HG03558 (cell line): Measurements from ENCODE around the gene NIPA2.

ENCODE experiments used
- ATAC-seq: cut with Tn5 transposase; IDR thresholded peaks from one replicate; pipeline ENCODE4 v1.9.1; 2021; ENCODE audit warnings: moderate number of reproducible peaks; ENCODE audit not compliant: unreplicated experiment; ENCODE audit errors: extremely low read depth

Gene NIPA2

GRCh38 chr15:22827125-22827524 lies 11.3 kb upstream of the NIPA2 start:
- ATAC-seq: no peak

- ATAC-seq: no peak
These were observed 7.0 kb upstream of the NIPA2 start for GRCh38 chr15:22831473-22831872.

- no peak for ATAC-seq
These were observed 705 bp downstream of the NIPA2 start for GRCh38 chr15:22839046-22839695.

DNA sequence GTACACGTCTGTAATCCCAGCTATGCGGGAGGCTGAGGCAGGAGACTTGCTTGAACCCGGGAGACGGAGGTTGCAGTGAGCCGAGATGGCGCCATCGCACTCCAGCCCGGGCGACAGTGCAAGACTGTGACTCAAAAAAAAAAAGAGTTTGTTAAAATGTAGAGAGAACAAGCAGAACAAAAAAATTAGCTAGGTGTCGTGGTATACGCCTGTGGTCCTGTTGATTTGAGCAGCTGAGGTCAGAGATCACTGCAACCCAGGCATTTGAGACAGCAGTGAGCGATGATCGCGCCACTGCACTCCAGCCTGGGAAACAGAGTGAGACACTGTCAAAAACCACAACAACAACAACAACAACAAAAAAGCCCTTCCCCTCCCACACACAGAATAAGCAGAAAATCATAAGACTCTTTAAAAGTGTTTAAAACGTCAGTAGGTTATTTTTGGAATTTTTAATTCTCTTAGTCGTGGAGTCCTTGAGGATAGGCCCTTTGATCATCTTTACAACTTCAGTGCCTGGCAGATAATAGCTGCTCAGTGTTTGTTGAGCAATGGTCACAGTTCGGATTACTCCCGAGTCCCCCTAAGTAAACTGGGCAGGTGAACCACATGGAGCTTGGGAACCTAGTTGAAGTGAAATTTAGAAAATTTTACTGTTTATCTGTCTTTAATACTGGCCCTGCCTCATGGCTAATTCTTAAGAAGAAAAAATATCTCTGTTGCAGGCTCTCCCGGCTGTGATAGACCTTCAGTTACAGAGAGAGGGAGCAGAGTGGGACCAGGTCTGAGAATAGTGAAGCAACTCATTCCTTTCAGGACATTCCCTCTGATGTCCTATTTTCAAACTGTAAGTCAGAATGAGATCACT lies 6.2 kb downstream of the NIPA2 start:
- ATAC-seq: no peak

- no peak for ATAC-seq
These were observed 6.9 kb downstream of the NIPA2 start for GRCh38 chr15:22845289-22845900.

- no peak for ATAC-seq
These were observed 7.6 kb downstream of the NIPA2 start for GRCh38 chr15:22846073-22846472.

DNA sequence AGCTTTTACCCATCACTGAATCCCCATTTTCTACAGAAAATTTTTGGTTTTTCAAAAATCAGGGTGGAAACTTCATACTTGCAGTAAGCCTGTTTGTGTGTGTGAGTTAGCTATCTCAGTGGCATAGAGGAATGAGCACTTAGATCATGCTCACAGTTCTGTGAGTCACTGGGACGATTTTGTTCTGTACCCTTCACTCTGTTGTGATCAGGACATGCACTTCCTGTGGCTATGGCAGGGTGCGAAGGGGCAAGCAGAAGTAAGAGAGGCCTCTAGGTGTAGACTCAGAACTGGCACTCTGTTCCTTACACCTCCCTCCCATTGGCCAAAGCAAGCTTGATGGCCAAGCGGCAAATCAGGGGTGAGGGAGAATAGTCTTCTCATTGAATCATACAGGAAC lies 11.6 kb downstream of the NIPA2 start:
- no peak for ATAC-seq

DNA sequence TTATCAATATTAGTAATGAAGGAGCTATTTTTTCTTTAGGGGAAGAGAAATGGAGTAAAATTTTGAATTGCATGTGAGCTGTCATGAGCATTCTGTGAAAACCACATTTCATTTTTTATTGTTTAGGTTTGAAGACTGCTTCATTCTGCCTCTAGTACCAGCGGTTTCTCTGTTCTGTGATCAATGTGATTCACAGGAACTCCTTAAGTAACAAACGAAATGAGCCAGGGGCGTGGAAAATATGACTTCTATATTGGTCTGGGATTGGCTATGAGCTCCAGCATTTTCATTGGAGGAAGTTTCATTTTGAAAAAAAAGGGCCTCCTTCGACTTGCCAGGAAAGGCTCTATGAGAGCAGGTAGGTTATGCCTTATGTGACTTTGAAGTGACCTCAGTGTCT lies 13.0 kb downstream of the NIPA2 start:
- ATAC-seq: no peak

DNA sequence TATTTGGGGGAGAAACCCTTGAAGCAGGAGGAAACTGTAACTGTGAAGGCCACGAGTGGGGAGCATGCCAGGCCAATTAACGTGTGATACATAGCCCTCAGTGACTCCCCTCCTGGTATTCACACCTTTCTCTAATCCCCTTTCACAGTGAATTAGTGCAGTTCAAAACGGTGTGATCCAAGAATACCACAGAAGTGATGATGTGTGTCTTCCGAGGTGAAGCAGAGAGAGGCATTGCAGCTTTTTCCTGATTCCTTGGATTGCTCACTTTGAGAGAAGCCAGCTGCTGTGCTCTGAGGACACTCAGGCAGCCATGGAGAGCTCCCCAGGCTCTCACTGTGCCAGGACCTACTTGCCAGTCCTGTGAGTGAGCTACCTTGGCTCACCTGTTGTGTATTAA lies 17.3 kb downstream of the NIPA2 start:
- ATAC-seq: no peak

GRCh38 chr15:22856659-22857058 lies 18.2 kb downstream of the NIPA2 start:
- ATAC-seq: no peak

DNA sequence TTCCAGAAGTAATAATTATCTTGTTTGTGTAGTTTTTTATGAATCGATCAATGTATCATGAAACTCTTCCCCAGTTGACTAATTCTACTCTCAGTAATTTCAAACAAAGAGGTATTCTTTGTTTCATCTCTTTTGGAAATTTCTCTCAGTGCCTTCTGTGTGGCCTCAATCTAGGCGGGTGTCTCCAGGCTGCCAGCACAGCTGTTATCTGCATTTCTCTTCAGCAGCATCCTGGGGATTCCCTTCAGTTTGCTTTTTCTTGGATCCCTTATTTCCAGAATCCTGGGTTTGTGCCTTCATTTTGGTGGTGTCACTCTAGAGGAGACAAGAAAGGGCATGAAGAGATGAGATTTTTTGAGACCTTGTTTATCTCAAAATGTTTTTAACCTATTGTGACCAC lies 22.7 kb downstream of the NIPA2 start:
- ATAC-seq: no peak

DNA sequence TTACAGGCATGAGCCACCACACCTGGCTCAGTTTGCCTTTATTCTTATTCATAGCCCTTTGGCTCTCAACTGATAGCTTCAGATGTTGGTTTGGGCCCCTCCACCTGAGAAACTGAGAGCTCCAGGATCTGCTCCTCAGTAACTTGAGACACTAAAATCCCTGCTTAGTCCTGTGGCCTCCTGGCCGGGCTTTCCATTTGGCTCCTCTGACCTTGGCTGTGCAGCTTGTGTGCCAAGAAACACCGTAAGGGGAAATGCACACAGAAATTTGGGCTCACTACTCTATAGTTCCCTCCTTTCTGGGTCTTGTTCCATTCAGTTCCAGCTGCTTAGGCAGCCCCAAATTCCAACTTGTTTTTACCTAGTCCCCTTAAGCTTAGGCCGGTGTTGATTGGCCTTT lies 24.9 kb downstream of the NIPA2 start:
- ATAC-seq: no peak

GRCh38 chr15:22866079-22866478 lies 27.6 kb downstream of the NIPA2 start:
- ATAC-seq: no peak

DNA sequence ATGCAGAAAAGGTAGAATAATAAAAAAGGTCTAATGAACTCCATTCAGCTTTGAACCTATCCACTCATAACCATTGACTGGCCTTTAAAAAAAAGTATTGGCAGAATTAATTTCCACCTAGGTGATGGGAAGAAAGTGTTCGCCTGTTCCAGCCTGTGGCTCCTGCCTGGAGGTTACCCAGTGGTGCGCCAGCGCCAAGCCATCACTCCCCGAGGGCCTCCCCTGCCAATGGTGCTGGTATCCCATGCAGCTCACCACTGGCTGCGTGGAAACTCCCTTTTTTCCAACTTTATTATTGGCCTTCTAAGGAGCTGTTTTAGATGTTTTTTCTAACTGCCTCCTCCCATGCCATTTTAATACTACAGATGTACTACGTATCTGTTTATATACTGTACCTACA lies 29.4 kb downstream of the NIPA2 start:
- ATAC-seq: no peak

- no peak for ATAC-seq
These were observed 30.0 kb downstream of the NIPA2 start for GRCh38 chr15:22868495-22868894.

DNA sequence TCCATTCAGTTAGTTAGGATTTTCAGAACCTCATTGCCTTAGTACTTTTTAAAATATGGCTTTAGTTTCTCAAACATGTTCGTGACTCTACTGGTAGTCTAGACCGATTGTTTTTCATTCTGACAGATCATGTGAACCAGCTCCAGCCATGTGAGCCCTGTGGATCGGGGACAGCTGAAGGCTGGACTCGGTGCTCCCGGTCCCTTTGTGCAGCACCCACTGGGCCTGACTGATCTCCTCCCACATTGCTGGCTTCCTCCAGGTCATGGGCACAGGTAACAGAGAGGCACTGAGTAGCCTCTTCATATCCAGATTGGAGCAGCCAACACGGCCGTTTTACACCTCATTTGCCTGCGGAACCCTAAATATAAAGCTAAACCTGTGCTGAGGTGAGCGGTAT lies 30.5 kb downstream of the NIPA2 start:
- ATAC-seq: no peak

DNA sequence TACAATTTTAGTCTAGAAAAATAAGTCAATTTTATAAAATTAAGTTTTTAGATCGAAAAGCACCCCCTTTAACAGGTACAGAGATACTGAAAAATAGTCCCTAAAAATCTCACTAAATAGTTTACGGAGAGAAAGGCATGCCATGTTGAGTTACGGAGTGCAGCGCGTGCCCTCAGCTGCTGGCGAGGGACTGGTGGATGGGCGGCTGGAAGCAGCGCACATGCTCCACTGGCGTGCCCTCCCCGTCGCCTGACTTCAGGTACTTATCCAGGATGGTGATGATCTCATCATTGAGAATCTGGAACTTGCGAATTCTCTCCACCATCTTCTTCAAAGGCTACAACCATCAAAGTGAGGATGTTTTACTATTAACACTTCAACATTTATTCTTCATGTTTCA lies 31.4 kb downstream of the NIPA2 start:
- no peak for ATAC-seq

- ATAC-seq: no peak
These were observed 32.4 kb downstream of the NIPA2 start for GRCh38 chr15:22870865-22871264.

DNA sequence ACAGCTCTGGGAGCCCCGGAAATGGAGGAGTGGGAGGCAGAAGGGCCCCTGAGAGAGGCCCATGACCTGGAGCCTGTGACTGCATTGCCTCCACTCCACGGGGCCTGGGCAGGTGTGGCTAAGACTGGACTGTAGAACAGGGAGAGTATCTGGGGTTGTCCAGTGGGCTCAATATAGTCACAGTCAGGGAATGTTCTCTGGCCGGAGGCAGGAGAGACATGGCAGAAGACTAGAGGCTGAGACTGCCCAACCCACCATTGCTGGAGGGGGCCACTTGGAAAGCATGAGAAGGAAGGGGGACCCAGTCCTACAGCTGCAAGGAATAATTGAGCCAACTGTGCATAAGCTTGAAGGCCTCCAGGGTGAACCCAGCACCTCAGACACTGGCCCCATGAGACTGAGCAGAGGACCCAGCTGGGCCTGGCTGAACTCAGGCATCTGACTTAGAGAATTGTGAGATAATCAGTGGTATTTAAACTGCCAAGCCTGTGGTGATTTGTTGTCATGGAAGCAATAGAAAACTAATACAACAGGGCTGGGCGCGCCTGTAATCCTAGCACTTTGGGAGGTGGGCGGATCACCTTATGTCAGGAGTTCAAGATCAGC lies 33.1 kb downstream of the NIPA2 start:
- no peak for ATAC-seq

DNA sequence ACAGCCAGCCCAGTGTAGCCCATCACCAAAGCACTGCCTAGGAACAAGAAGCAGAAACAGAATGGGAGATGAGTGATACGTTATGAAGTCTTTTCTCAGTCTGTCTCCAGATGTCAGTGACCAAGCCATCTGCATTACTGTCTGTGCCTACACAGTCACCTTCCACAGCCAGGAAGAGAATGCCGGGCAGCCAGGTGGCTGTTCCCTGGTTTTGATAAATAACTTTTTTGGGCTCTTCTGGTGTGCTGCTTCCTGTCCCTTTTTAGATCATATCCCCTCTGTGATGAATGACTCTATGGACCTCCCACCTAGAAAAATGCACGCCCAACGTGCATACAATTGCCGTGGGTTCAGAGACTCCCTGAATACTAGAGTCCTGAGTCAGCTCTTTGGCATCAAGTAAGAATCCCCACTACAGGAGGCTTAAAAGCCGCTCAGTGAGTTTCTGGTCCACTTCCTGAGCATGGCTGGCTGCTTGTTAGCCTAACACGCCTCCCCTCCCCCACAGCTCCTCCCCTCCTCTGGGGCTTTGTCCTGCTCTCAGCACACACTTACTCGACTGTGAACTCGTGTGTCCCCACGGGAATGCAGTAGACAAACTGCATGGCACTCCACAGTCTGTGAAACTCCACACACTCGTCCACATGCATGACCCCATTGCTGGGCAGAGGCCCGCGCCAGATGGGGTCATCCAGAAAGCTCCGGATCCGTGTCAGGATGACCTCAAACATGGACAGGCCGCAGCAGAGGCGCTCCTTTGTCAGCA lies 34.7 kb downstream of the NIPA2 start:
- no peak for ATAC-seq
